NB4 (cell line): ENCODE data around the gene CETP.

Experiments used
- CTCF ChIP-seq: IDR thresholded peaks from one replicate; pipeline ENCODE4 v1.5.1; 2012; ENCODE audit warnings: low read depth, low read length
- MAX ChIP-seq: IDR thresholded peaks from 2 replicates; pipeline ENCODE4 v1.6.1; 2011; ENCODE audit warnings: low read depth, low read length
- POLR2A ChIP-seq: IDR thresholded peaks from 2 replicates; pipeline ENCODE4 v1.6.1; 2011; ENCODE audit warnings: mild to moderate bottlenecking; ENCODE audit not compliant: insufficient read length; ENCODE audit errors: extremely low read depth

GRCh38 chr16:56950455-56950854, 11.3 kb upstream of the CETP start:
- TF ChIP-seq CTCF: no peak
- no peak for TF ChIP-seq MAX
- TF ChIP-seq POLR2A: no peak
